ENCODE results near the gene ATP10D.

GRCh38 chr4:47488706-47489105 lies 3.6 kb downstream of the ATP10D start:
- TF ChIP-seq POLR2A (IDR thresholded peaks at IDR 0.05) (no peak), CTCF (IDR thresholded peaks at IDR 0.05) (no peak)

Data from testis (tissue), 2 donors.